Stomach smooth muscle (tissue), 2 donors: Measurements from ENCODE around the gene TNFRSF11A.

Source experiments
- H3K27ac ChIP-seq: one replicate; pipeline ENCODE4 v1.7.0; 2013; ENCODE audit warnings: mild to moderate bottlenecking, low read length, inconsistent platforms
- H3K27me3 ChIP-seq, 2 donors: one replicate each; pipeline ENCODE4 v1.7.0; 2013; ENCODE audit warnings: low read length in 2 of 2; ENCODE audit not compliant: insufficient read depth in 2 of 2, control insufficient read depth in 1 of 2
- H3K36me3 ChIP-seq, 2 donors: one replicate each; pipeline ENCODE4 v1.7.0; 2013; ENCODE audit warnings: low read length in 2 of 2; ENCODE audit not compliant: control insufficient read depth in 2 of 2, insufficient read depth in 2 of 2
- H3K4me1 ChIP-seq: one replicate; pipeline ENCODE4 v1.7.0; 2013; ENCODE audit warnings: low read length; ENCODE audit not compliant: control insufficient read depth, insufficient read depth
- H3K4me3 ChIP-seq, 2 donors: one replicate each; pipeline ENCODE4 v1.7.0; 2013; ENCODE audit warnings: low read length in 2 of 2
- H3K9ac ChIP-seq, 2 donors: one replicate each; pipeline ENCODE4 v1.7.0; 2013; ENCODE audit warnings: low read length in 2 of 2, mild to moderate bottlenecking in 1 of 2
- H3K9me3 ChIP-seq, 2 donors: one replicate each; pipeline ENCODE4 v1.7.0; 2013; ENCODE audit warnings: low read length in 2 of 2; ENCODE audit not compliant: control insufficient read depth in 2 of 2
- donor health status: healthy.
- donor health status: Pancreatic carcinoma.

Gene TNFRSF11A

GRCh38 chr18:62438402-62438801 lies 113.3 kb downstream of the TNFRSF11A start:
- H3K9ac ChIP-seq, result no peak overlapping the region
- H3K27ac ChIP-seq, result no peak overlapping the region
- no peaks in the 10 kb centered on the region for H3K36me3 ChIP-seq
- no peaks in the 10 kb centered on the region for H3K27me3 ChIP-seq
- peaks cover 9% of the 10 kb centered on the region for H3K4me1 ChIP-seq
- no peaks in the 10 kb centered on the region for H3K9me3 ChIP-seq
- no peak overlapping the region for H3K4me3 ChIP-seq

GRCh38 chr18:62438866-62439265 lies 113.8 kb downstream of the TNFRSF11A start:
- Histone ChIP-seq H3K36me3 (no peaks in the 10 kb centered on the region), H3K27ac (no peak overlapping the region), H3K9ac (no peak overlapping the region), H3K27me3 (no peaks in the 10 kb centered on the region), H3K9me3 (no peaks in the 10 kb centered on the region), H3K4me3 (no peak overlapping the region), H3K4me1 (peaks cover 9% of the 10 kb centered on the region)
